Astrocyte of the spinal cord (primary cell): ENCODE results near the gene TBRG1.

Source experiments
- DNase-seq: peaks from one replicate; pipeline ENCODE4 v3.0.0; 2011; ENCODE audit warnings: low read depth, low spot score
- H3K4me3 ChIP-seq: 2 replicates; pipeline ENCODE4 v1.5.1; 2011; ENCODE audit warnings: low read depth, mild to moderate bottlenecking, low read length, moderate library complexity
- CTCF ChIP-seq: IDR thresholded peaks from 2 replicates; pipeline ENCODE4 v1.5.1; 2012; ENCODE audit warnings: low read depth, mild to moderate bottlenecking, low read length, inconsistent platforms
- in situ Hi-C: cut with HindIII; loops from 2 replicates; pipeline ENCODE4 v1.10.0; 2017; ENCODE audit warnings: low sequenced_read_pairs

Gene TBRG1

GRCh38 chr11:124612045-124612444, 10.6 kb upstream of the TBRG1 start:
- no peak for DNase-seq
- TF ChIP-seq CTCF: no peak
- in situ Hi-C loops: no loop called here

GRCh38 chr11:124612567-124613246, 10.0 kb upstream of the TBRG1 start:
- H3K4me3 ChIP-seq: no peak overlapping the region
- in situ Hi-C loops: no loop called here
- no peak for DNase-seq
- TF ChIP-seq CTCF: no peak

More at GRCh38 chr11:124612045-124612444, 10.6 kb upstream of the TBRG1 start:
- H3K4me3 ChIP-seq: no peak overlapping the region

GRCh38 chr11:124618863-124619262, 3.8 kb upstream of the TBRG1 start:
- in situ Hi-C loops: no loop called here
- H3K4me3 ChIP-seq: no peak overlapping the region
- no peak for TF ChIP-seq CTCF
- DNase-seq: no peak

GRCh38 chr11:124623861-124624525, 1.3 kb downstream of the TBRG1 start:
- no peak for DNase-seq
- no peak for TF ChIP-seq CTCF
- H3K4me3 ChIP-seq: peak overlapping the region; percentile 97
- in situ Hi-C loops: no loop called here

- no peak overlapping the region for H3K4me3 ChIP-seq
- DNase-seq: no peak
- TF ChIP-seq CTCF: no peak
- in situ Hi-C loops: no loop called here
These were observed 3.0 kb downstream of the TBRG1 start for GRCh38 chr11:124625504-124626168.

GRCh38 chr11:124627546-124627945, 4.9 kb downstream of the TBRG1 start:
- no peak for DNase-seq
- in situ Hi-C loops: no loop called here
- H3K4me3 ChIP-seq: no peak overlapping the region
- no peak for TF ChIP-seq CTCF
